HL-60/S4 treated with phorbol 12-myristate 13-acetate at 8.2 ng/mL for 4 days and 3 days (cell line): ENCODE data around the gene CKS2.

Source experiments
- in situ Hi-C: fragments of 300-500 bp; cut with MboI; formaldehyde crosslinking; loops from 2 replicates; pipeline ENCODE4 v1.15.0; 2022; ENCODE audit warnings: low sequenced_read_pairs

CKS2 gene

DNA sequence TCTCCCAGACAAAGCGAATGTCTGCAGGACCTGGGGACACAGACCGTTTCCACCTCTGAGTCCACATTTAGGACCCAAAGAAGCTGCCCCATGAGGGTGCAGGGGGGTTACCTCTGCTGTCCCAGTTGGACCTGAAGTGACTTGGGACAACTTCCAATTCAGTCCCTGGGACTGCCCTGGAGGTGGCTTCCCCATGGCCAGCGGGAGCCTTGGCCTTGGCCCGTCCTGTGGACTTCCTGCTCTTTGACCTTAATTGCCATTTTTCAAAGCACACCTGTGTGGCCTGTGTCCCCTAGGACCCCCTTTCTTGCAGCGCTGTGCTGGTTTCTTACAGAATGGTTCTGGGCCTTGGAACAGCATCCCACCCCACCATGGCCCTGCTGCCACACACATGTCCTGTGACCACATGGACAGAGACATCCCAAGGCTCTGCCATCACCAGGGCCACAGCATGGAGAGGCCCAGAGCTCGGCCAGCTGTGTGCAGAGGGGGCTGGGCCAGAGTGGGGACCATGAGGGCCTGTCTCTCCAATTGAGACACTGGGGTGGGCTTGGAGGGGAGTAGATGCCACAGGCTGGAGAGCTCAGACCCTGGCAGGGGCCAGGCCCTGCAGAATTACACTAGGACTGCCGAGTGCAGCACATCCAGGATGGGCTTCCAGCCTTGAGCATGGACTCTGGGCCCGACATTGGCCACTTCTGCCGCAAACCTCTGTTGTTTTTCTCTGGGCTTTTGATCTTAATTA, 53.1 kb downstream of the CKS2 start:
- in situ Hi-C loops, result no loop called here

DNA sequence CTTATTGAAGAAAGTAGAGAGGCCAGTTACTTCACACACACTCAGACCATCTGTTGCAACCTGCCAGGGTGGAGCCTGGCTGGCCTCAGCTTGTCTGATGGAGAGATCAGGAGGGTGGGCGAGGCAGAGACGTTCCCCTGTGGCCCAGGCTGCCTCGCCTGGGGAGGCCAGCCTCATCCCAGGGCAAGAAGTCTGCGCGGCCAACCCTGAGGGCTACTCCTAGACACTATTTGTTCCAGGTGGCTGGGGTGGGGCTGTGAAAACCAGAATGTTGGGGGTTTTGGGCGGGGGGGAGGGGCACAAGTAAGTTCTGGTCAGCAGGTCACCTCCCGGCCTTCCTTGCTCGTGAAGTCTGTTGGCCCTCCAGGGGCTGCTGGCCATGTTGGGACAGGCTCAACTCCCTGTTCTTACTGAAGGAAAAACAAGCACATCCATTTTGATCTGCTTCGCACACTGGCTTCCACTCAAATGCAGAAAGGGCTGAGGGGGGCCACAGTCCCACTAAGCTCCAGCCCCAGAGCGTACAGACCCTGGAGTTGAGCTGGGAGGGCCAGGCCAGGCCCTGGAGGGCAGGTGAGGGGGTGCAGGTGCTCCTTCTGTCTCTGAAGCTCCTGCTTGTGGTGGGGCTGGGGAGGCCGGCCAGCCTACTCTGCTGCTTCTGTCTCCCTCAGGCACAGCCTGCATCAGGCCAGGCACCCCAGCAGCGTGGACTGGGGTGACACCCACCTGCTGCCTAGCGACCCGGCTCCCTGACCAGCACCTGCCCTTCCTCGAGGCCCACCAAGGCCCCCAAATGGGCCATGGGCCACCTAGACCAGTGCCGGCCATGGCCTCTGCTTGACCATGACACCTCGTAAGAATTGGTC, 53.9 kb downstream of the CKS2 start:
- in situ Hi-C loops, result no loop called here

DNA sequence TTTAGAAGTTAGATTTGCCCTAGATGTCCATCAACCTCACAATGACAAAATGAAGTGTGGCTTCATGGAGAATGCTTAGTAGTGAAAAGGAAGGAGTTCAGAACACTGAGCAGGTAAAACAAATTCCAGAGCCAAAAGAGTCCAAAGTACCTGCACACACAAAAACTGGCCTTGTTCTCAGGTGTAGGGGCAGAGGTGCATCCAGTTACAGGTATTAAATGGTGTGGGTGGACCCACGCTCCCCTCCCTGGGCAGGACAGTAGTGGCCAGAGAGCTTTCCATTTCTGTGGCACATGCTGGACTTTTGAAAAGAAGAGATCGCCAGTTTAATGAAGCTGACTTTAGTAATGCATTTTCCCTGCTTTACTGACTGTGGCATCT, 54.5 kb downstream of the CKS2 start:
- in situ Hi-C loops, result no loop called here
